Measurements from ENCODE around the gene STX10. TPM values are rescaled to one million over a fixed set of nuclear protein-coding genes. Genes with fewer than 3 reads are reported as not detected.

The STX10 gene
- total RNA-seq, 1 experiment from 2014 or later = 19.3 TPM

- H3K36me3 ChIP-seq (ENCODE audit: control insufficient read depth, insufficient read depth, low read length) = no peaks in the 10 kb centered on the region; the same call in 1 of the 2 replicates
- H3K36me3 Mint-ChIP-seq (ENCODE audit: insufficient read depth, unreplicated experiment) = peaks cover 37% of the 10 kb centered on the region
- no peaks in the 10 kb centered on the region for H3K9me3 ChIP-seq
- DNase-seq = no peak
- H3K4me1 ChIP-seq = no peaks in the 10 kb centered on the region
- no peaks in the 10 kb centered on the region for H3K27me3 Mint-ChIP-seq (ENCODE audit: insufficient read depth, unreplicated experiment)
- H3K4me3 Mint-ChIP-seq (ENCODE audit: unreplicated experiment) = no peak overlapping the region
- no peak overlapping the region for H3K4me3 ChIP-seq (ENCODE audit: low read depth, low read length)
- BruUV-seq (replicated peaks) = no TSS peak
- H3K27ac Mint-ChIP-seq (ENCODE audit: unreplicated experiment) = no peak overlapping the region
- ChIA-PET POLR2A (no interaction called here), CTCF (interaction anchor here (0.7 to 1.1 kb wide), 2 partner anchors 167 to 402 kb away, joined by 3 read pairs; no protein-coding TSS in a partner anchor)
- no peaks in the 10 kb centered on the region for H3K4me1 Mint-ChIP-seq (ENCODE audit: low read depth, unreplicated experiment)
- TF ChIP-seq CTCF (IDR thresholded peaks at IDR 0.05; ENCODE audit: insufficient read depth in 1 of 2, low read depth in 1 of 2, low read length in 1 of 2, severe bottlenecking in 1 of 2, unreplicated experiment in 1 of 2) = no peak
- intact Hi-C loops (cut with micrococcal nuclease; ENCODE audit: unreplicated experiment) = no loop called here
- no peaks in the 10 kb centered on the region for H3K9me3 Mint-ChIP-seq (ENCODE audit: unreplicated experiment)
- no peaks in the 10 kb centered on the region for H3K27me3 ChIP-seq (replicated peaks; ENCODE audit: control insufficient read depth, insufficient read depth, low read length)
Observed at GRCh38 chr19:13132471-13133180, 17.5 kb downstream of the STX10 start.

GRCh38 chr19:13130886-13131490 lies 19.2 kb downstream of the STX10 start:
- TF ChIP-seq CTCF (IDR thresholded peaks at IDR 0.05; ENCODE audit: insufficient read depth in 1 of 2, low read depth in 1 of 2, low read length in 1 of 2, severe bottlenecking in 1 of 2, unreplicated experiment in 1 of 2) = no peak
- no peak for DNase-seq
- Histone ChIP-seq H3K4me1 (no peaks in the 10 kb centered on the region), H3K9me3 (no peaks in the 10 kb centered on the region), H3K4me3 (ENCODE audit: low read depth, low read length) (no peak overlapping the region), H3K27me3 (replicated peaks; ENCODE audit: control insufficient read depth, insufficient read depth, low read length) (no peaks in the 10 kb centered on the region), H3K36me3 (ENCODE audit: control insufficient read depth, insufficient read depth, low read length) (no peaks in the 10 kb centered on the region; the same call in 1 of the 2 replicates)
- Mint-ChIP-seq H3K4me3 (ENCODE audit: unreplicated experiment) (no peak overlapping the region), H3K27me3 (ENCODE audit: insufficient read depth, unreplicated experiment) (no peaks in the 10 kb centered on the region), H3K27ac (ENCODE audit: unreplicated experiment) (no peak overlapping the region), H3K4me1 (ENCODE audit: low read depth, unreplicated experiment) (no peaks in the 10 kb centered on the region), H3K9me3 (ENCODE audit: unreplicated experiment) (no peaks in the 10 kb centered on the region), H3K36me3 (ENCODE audit: insufficient read depth, unreplicated experiment) (peaks cover 39% of the 10 kb centered on the region)
- ChIA-PET CTCF (no interaction called here), POLR2A (no interaction called here)
- no TSS peak for BruUV-seq (replicated peaks)
- intact Hi-C loops (cut with micrococcal nuclease; ENCODE audit: unreplicated experiment) = no loop called here

GRCh38 chr19:13129384-13129783 lies 20.8 kb downstream of the STX10 start:
- no peaks in the 10 kb centered on the region for H3K9me3 ChIP-seq
- DNase-seq = no peak
- CTCF ChIA-PET = interaction anchor here (0.7 kb wide), 1 partner anchor 152 kb away, joined by 3 read pairs; no protein-coding TSS in a partner anchor
- intact Hi-C loops (cut with micrococcal nuclease; ENCODE audit: unreplicated experiment) = no loop called here
- no peak overlapping the region for H3K4me3 ChIP-seq (ENCODE audit: low read depth, low read length)
- no peaks in the 10 kb centered on the region for H3K4me1 Mint-ChIP-seq (ENCODE audit: low read depth, unreplicated experiment)
- 0 out of 2 replicates have a peak, but pooled peaks cover 2% of the 10 kb centered on the region for H3K36me3 ChIP-seq (ENCODE audit: control insufficient read depth, insufficient read depth, low read length)
- no peaks in the 10 kb centered on the region for H3K9me3 Mint-ChIP-seq (ENCODE audit: unreplicated experiment)
- no peak for TF ChIP-seq CTCF (IDR thresholded peaks at IDR 0.05; ENCODE audit: insufficient read depth in 1 of 2, low read depth in 1 of 2, low read length in 1 of 2, severe bottlenecking in 1 of 2, unreplicated experiment in 1 of 2)
- no peaks in the 10 kb centered on the region for H3K4me1 ChIP-seq
- POLR2A ChIA-PET = no interaction called here
- no peaks in the 10 kb centered on the region for H3K27me3 ChIP-seq (replicated peaks; ENCODE audit: control insufficient read depth, insufficient read depth, low read length)
- no peak overlapping the region for H3K27ac Mint-ChIP-seq (ENCODE audit: unreplicated experiment)
- H3K36me3 Mint-ChIP-seq (ENCODE audit: insufficient read depth, unreplicated experiment) = peaks cover 49% of the 10 kb centered on the region
- H3K27me3 Mint-ChIP-seq (ENCODE audit: insufficient read depth, unreplicated experiment) = no peaks in the 10 kb centered on the region
- BruUV-seq (replicated peaks) = no TSS peak
- H3K4me3 Mint-ChIP-seq (ENCODE audit: unreplicated experiment) = no peak overlapping the region

Measured in Caco-2 (cell line).